Measurements from ENCODE around the gene PGBD2. TPM values are rescaled to one million over a fixed set of nuclear protein-coding genes. Genes with fewer than 3 reads are reported as not detected.

The PGBD2 gene
- total RNA-seq, 1 experiment from 2014 or later: 6.5 TPM

DNA sequence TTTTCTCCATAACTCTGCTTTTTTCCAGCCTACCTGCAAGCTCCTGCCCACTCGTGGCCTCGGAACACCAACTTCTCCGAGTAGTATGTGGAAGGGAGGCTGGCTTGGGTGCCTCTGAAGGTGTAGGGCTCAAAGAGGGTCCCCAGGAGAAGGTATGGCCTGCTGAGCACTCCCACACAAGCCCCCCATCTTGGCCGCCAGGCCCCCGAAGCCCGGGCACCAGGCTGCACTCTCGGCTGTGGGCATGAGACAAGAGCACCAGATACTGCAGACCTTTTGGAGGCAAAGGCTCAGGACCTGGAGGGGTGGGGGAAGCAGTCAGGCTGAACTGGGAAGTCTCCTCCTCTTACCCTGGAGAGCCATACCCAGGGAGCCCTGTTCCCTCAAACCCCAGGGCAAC, 48.8 kb upstream of the PGBD2 start (continued):
- TF ChIP-seq, protein P1, sequence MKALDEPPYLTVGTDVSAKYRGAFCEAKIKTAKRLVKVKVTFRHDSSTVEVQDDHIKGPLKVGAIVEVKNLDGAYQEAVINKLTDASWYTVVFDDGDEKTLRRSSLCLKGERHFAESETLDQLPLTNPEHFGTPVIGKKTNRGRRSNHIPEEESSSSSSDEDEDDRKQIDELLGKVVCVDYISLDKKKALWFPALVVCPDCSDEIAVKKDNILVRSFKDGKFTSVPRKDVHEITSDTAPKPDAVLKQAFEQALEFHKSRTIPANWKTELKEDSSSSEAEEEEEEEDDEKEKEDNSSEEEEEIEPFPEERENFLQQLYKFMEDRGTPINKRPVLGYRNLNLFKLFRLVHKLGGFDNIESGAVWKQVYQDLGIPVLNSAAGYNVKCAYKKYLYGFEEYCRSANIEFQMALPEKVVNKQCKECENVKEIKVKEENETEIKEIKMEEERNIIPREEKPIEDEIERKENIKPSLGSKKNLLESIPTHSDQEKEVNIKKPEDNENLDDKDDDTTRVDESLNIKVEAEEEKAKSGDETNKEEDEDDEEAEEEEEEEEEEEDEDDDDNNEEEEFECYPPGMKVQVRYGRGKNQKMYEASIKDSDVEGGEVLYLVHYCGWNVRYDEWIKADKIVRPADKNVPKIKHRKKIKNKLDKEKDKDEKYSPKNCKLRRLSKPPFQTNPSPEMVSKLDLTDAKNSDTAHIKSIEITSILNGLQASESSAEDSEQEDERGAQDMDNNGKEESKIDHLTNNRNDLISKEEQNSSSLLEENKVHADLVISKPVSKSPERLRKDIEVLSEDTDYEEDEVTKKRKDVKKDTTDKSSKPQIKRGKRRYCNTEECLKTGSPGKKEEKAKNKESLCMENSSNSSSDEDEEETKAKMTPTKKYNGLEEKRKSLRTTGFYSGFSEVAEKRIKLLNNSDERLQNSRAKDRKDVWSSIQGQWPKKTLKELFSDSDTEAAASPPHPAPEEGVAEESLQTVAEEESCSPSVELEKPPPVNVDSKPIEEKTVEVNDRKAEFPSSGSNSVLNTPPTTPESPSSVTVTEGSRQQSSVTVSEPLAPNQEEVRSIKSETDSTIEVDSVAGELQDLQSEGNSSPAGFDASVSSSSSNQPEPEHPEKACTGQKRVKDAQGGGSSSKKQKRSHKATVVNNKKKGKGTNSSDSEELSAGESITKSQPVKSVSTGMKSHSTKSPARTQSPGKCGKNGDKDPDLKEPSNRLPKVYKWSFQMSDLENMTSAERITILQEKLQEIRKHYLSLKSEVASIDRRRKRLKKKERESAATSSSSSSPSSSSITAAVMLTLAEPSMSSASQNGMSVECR (CRISPR knock-in tag; IDR thresholded peaks at IDR 0.05; ENCODE audit: borderline replicate concordance): no peak
- TF ChIP-seq CREM (CRISPR knock-in tag; IDR thresholded peaks at IDR 0.05) (no peak), ZNF121 (CRISPR knock-in tag; IDR thresholded peaks at IDR 0.05) (no peak), NR2C2 (CRISPR knock-in tag; IDR thresholded peaks at IDR 0.05) (no peak), FOXK1 (CRISPR knock-in tag; IDR thresholded peaks at IDR 0.05) (no peak), SOX15 (CRISPR knock-in tag; IDR thresholded peaks at IDR 0.05) (no peak), JUN (CRISPR knock-in tag; IDR thresholded peaks at IDR 0.05) (no peak), IRF2 (CRISPR knock-in tag; IDR thresholded peaks at IDR 0.05; ENCODE audit: borderline replicate concordance, low read depth) (no peak)
- TF ChIP-seq, protein P2, sequence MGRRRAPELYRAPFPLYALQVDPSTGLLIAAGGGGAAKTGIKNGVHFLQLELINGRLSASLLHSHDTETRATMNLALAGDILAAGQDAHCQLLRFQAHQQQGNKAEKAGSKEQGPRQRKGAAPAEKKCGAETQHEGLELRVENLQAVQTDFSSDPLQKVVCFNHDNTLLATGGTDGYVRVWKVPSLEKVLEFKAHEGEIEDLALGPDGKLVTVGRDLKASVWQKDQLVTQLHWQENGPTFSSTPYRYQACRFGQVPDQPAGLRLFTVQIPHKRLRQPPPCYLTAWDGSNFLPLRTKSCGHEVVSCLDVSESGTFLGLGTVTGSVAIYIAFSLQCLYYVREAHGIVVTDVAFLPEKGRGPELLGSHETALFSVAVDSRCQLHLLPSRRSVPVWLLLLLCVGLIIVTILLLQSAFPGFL (CRISPR knock-in tag; IDR thresholded peaks at IDR 0.05; ENCODE audit: borderline replicate concordance): no peak
- TF ChIP-seq, protein P3, sequence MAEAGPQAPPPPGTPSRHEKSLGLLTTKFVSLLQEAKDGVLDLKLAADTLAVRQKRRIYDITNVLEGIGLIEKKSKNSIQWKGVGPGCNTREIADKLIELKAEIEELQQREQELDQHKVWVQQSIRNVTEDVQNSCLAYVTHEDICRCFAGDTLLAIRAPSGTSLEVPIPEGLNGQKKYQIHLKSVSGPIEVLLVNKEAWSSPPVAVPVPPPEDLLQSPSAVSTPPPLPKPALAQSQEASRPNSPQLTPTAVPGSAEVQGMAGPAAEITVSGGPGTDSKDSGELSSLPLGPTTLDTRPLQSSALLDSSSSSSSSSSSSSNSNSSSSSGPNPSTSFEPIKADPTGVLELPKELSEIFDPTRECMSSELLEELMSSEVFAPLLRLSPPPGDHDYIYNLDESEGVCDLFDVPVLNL (CRISPR knock-in tag; IDR thresholded peaks at IDR 0.05; ENCODE audit: borderline replicate concordance, low read depth): no peak
- TF ChIP-seq, protein P4, sequence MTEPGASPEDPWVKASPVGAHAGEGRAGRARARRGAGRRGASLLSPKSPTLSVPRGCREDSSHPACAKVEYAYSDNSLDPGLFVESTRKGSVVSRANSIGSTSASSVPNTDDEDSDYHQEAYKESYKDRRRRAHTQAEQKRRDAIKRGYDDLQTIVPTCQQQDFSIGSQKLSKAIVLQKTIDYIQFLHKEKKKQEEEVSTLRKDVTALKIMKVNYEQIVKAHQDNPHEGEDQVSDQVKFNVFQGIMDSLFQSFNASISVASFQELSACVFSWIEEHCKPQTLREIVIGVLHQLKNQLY (CRISPR knock-in tag; IDR thresholded peaks at IDR 0.05): no peak

DNA sequence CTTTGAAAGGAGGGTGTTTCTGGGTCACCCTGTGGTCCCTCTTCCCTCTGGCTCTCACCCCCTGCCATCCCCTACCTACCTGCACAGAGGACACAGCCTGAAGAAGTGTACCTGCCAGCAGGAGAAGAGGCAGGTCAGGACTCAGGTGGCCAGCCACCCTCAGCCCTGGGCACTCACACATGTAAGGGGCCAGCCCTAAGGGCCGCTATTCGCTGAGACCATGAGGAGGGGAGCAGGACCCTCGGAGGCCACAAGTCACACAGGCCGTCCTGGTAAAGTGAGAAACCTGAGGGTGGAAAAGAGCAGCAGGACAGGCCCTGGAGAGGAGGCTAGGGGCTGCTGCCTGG, 48.3 kb upstream of the PGBD2 start:
- ATAC-seq (no peak), DNase-seq (ENCODE audit: low spot score) (no peak)
- H3K36me3 Mint-ChIP-seq: peaks cover 8% of the 10 kb centered on the region
- peaks cover 3% of the 10 kb centered on the region for H3K9me3 Mint-ChIP-seq
- H3K27me3 Mint-ChIP-seq (ENCODE audit: low read depth): peaks cover 26% of the 10 kb centered on the region
- H3K4me3 Mint-ChIP-seq: peak overlapping the region; percentile 88
- H3K4me1 Mint-ChIP-seq: peaks cover 20% of the 10 kb centered on the region
- ChIA-PET POLR2A (interaction anchor here (1.3 to 2.5 kb wide), 6 partner anchors 11 to 49 kb away, joined by 3 to 20 read pairs (median 12); partner anchors contain the start of genes PGBD2, SH3BP5L and ZNF672), CTCF (interaction anchor here (0.7 to 3.0 kb wide), 13 partner anchors 10 to 57 kb away, joined by 3 to 40 read pairs (median 7); partner anchors contain the start of genes PGBD2, SH3BP5L and ZNF672)
- H3K27ac Mint-ChIP-seq: no peak overlapping the region; the same call in 1 of the 2 replicates
- TF ChIP-seq ZNF232 (CRISPR knock-in tag; IDR thresholded peaks at IDR 0.05): 0 out of 2 replicates have a peak, but pooled peaks have one; percentile 11
- TF ChIP-seq, protein P5, sequence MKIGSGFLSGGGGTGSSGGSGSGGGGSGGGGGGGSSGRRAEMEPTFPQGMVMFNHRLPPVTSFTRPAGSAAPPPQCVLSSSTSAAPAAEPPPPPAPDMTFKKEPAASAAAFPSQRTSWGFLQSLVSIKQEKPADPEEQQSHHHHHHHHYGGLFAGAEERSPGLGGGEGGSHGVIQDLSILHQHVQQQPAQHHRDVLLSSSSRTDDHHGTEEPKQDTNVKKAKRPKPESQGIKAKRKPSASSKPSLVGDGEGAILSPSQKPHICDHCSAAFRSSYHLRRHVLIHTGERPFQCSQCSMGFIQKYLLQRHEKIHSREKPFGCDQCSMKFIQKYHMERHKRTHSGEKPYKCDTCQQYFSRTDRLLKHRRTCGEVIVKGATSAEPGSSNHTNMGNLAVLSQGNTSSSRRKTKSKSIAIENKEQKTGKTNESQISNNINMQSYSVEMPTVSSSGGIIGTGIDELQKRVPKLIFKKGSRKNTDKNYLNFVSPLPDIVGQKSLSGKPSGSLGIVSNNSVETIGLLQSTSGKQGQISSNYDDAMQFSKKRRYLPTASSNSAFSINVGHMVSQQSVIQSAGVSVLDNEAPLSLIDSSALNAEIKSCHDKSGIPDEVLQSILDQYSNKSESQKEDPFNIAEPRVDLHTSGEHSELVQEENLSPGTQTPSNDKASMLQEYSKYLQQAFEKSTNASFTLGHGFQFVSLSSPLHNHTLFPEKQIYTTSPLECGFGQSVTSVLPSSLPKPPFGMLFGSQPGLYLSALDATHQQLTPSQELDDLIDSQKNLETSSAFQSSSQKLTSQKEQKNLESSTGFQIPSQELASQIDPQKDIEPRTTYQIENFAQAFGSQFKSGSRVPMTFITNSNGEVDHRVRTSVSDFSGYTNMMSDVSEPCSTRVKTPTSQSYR (CRISPR knock-in tag; IDR thresholded peaks at IDR 0.05): no peak
- no peak for TF ChIP-seq NFATC4 (CRISPR knock-in tag; IDR thresholded peaks at IDR 0.05)
- TF ChIP-seq ETV6 (CRISPR knock-in tag; IDR thresholded peaks at IDR 0.05): no peak
